H1 (cell line): ENCODE measurements around the gene RPS29. TPM values are rescaled to one million over a fixed set of nuclear protein-coding genes. Genes with fewer than 3 reads are reported as not detected.

Source experiments
- CTCF ChIA-PET: fragments of 300-600 bp; sonication (Branson Sonifier 250); formaldehyde crosslinking; loops from one replicate; lab custom pipeline; 2021; ENCODE audit not compliant: partially characterized antibody; lab: Charles Lee
- POLR2A ChIA-PET: fragments of 300-600 bp; sonication (Branson Sonifier 250); formaldehyde crosslinking; loops from one replicate; lab custom pipeline; 2021; ENCODE audit warnings: inconsistent platforms; ENCODE audit not compliant: partially characterized antibody; lab: Charles Lee
- DNase-seq, 2 experiments: peaks; one replicate each; pipeline versions ENCODE4 v3.0.0 to v3.0.0-alpha.2; 2010 to 2022; ENCODE audit warnings: low spot score in 2 of 2, low read depth in 1 of 2, mixed read lengths in 1 of 2
- FAIRE-seq: peaks from 2 replicates; lab custom pipeline; 2011; peaks lifted over from hg19 to GRCh38; lab: Jason Lieb, UNC
- H2AFZ ChIP-seq: 2 replicates; pipeline ENCODE4 v1.8.1; 2012; ENCODE audit warnings: low read length, inconsistent platforms
- H2AK5ac ChIP-seq: 2 replicates; pipeline ENCODE4 v1.6.1; 2013; ENCODE audit warnings: low read depth, low read length
- H2BK120ac ChIP-seq: replicated peaks from 2 replicates; pipeline ENCODE3; 2013; ENCODE audit warnings: low read depth, low read length, inconsistent platforms
- H2BK12ac ChIP-seq: 2 replicates; pipeline ENCODE4 v1.6.1; 2013; ENCODE audit warnings: low read depth, low read length
- H2BK15ac ChIP-seq: 2 replicates; pipeline ENCODE4 v1.6.1; 2013; ENCODE audit warnings: low read length
- H2BK20ac ChIP-seq: 2 replicates; pipeline ENCODE4 v1.6.1; 2013; ENCODE audit warnings: low read length
- H2BK5ac ChIP-seq: 2 replicates; pipeline ENCODE4 v1.6.1; 2013; ENCODE audit warnings: low read depth, low read length
- H3K14ac ChIP-seq: 2 replicates; pipeline ENCODE4 v1.6.1; 2013; ENCODE audit warnings: inconsistent platforms; ENCODE audit not compliant: insufficient read length
- H3K18ac ChIP-seq: 2 replicates; pipeline ENCODE4 v1.6.1; 2013; ENCODE audit warnings: low read length; ENCODE audit errors: extremely low read depth
- H3K23ac ChIP-seq: 2 replicates; pipeline ENCODE4 v1.6.1; 2013; ENCODE audit warnings: inconsistent platforms; ENCODE audit not compliant: insufficient read length
- H3K23me2 ChIP-seq: 2 replicates; pipeline ENCODE4 v1.6.1; 2013; ENCODE audit warnings: low read depth, low read length
- H3K27ac ChIP-seq: 2 replicates; pipeline ENCODE4 v1.6.1; 2011; ENCODE audit warnings: low read depth, low read length, inconsistent platforms
- H3K27me3 ChIP-seq, 4 experiments: replicated peaks in 1 of 4; 1 replicate in 1 of 4; 2 replicates in 3 of 4; pipeline versions ENCODE4 v1.6.1 to v1.8.1; 2011 to 2013; ENCODE audit warnings: low read length in 3 of 4, mild to moderate bottlenecking in 3 of 4, inconsistent platforms in 2 of 4, mixed read lengths in 2 of 4, moderate library complexity in 1 of 4; ENCODE audit not compliant: control insufficient read depth in 3 of 4, insufficient read depth in 3 of 4; ENCODE audit errors: extremely low read depth in 1 of 4
- H3K36me3 ChIP-seq, 4 experiments: 2 replicates each; pipeline versions ENCODE4 v1.6.1 to v1.8.1; 2011 to 2013; ENCODE audit warnings: mild to moderate bottlenecking in 4 of 4, low read length in 3 of 4, moderate library complexity in 2 of 4, control low read depth in 1 of 4, inconsistent platforms in 1 of 4; ENCODE audit not compliant: insufficient read depth in 4 of 4, control insufficient read depth in 2 of 4
- H3K4ac ChIP-seq: replicated peaks from 2 replicates; pipeline ENCODE3; 2013; ENCODE audit warnings: low read length, low read depth, mixed read lengths, inconsistent platforms; ENCODE audit not compliant: insufficient read length
- H3K4me1 ChIP-seq, 4 experiments: replicated peaks in 1 of 4; 1 replicate in 1 of 4; 2 replicates in 3 of 4; pipeline versions ENCODE4 v1.6.1 to v1.8.1; 2011 to 2013; ENCODE audit warnings: low read length in 3 of 4, inconsistent platforms in 2 of 4, mixed read lengths in 1 of 4; ENCODE audit not compliant: insufficient read depth in 4 of 4, control insufficient read depth in 3 of 4
- H3K4me2 ChIP-seq, 2 experiments: 2 replicates each; pipeline versions ENCODE4 v1.6.1 to v1.8.1; 2011 to 2013; ENCODE audit warnings: low read depth in 2 of 2, low read length in 2 of 2, control low read depth in 1 of 2, inconsistent platforms in 1 of 2, mild to moderate bottlenecking in 1 of 2; ENCODE audit not compliant: insufficient read depth in 1 of 2
- H3K4me3 ChIP-seq, 4 experiments: fragments of 200-600, 300-600 bp in 1 of 4; sonication (generic), shearing (Covaris generic), sonication (Bioruptor Twin) in 1 of 4; 2 replicates each; pipeline versions ENCODE4 v1.5.1 to v1.8.1; 2011 to 2016; ENCODE audit warnings: low read length in 4 of 4, low read depth in 3 of 4, control low read depth in 2 of 4, inconsistent platforms in 2 of 4, mild to moderate bottlenecking in 2 of 4, mixed read lengths in 1 of 4, moderate library complexity in 1 of 4; ENCODE audit not compliant: insufficient read depth in 2 of 4; ENCODE audit errors: extremely low read depth in 1 of 4
- H3K56ac ChIP-seq: replicated peaks from 2 replicates; pipeline ENCODE3; 2013; ENCODE audit warnings: low read depth, mild to moderate bottlenecking, mixed read lengths, low read length, inconsistent platforms; ENCODE audit not compliant: insufficient read length
- H3K79me1 ChIP-seq: 2 replicates; pipeline ENCODE4 v1.6.1; 2013; ENCODE audit warnings: low read depth, low read length, control low read depth
- H3K79me2 ChIP-seq, 2 experiments: 2 replicates each; pipeline versions ENCODE4 v1.6.1 to v1.8.1; 2012 to 2013; ENCODE audit warnings: low read length in 2 of 2, mild to moderate bottlenecking in 2 of 2, inconsistent platforms in 1 of 2; ENCODE audit not compliant: insufficient read depth in 2 of 2, control insufficient read depth in 1 of 2
- H3K9ac ChIP-seq, 4 experiments: replicated peaks in 1 of 4; 1 replicate in 1 of 4; 2 replicates in 3 of 4; pipeline versions ENCODE4 v1.6.1 to v1.8.1; 2011 to 2013; ENCODE audit warnings: low read depth in 3 of 4, low read length in 3 of 4, control low read depth in 2 of 4, mild to moderate bottlenecking in 2 of 4, moderate library complexity in 2 of 4, inconsistent platforms in 1 of 4; ENCODE audit errors: extremely low read depth in 1 of 4
- H3K9me3 ChIP-seq, 2 experiments: 2 replicates each; pipeline versions ENCODE4 v1.6.1 to v1.8.1; 2012 to 2013; ENCODE audit warnings: mild to moderate bottlenecking in 2 of 2, moderate library complexity in 2 of 2, control low read depth in 1 of 2, inconsistent platforms in 1 of 2, low read depth in 1 of 2, low read length in 1 of 2, mixed read lengths in 1 of 2; ENCODE audit not compliant: insufficient read depth in 2 of 2
- H4K20me1 ChIP-seq, 2 experiments: replicated peaks in 1 of 2; 2 replicates each; pipeline versions ENCODE3 to v1.8.1; 2011 to 2013; ENCODE audit warnings: inconsistent platforms in 2 of 2, low read length in 2 of 2, mild to moderate bottlenecking in 1 of 2; ENCODE audit not compliant: insufficient read depth in 2 of 2, control insufficient read depth in 1 of 2
- H4K5ac ChIP-seq: 2 replicates; pipeline ENCODE4 v1.6.1; 2013; ENCODE audit warnings: low read length, low read depth, mixed read lengths, inconsistent platforms; ENCODE audit not compliant: insufficient read length
- H4K8ac ChIP-seq: 2 replicates; pipeline ENCODE4 v1.8.0; 2013; ENCODE audit warnings: mild to moderate bottlenecking, moderate library complexity, low read length, inconsistent platforms; ENCODE audit not compliant: insufficient read depth; ENCODE audit errors: extremely low read depth
- H4K91ac ChIP-seq: replicated peaks from 2 replicates; pipeline ENCODE3; 2013; ENCODE audit warnings: low read length, mixed read lengths, inconsistent platforms; ENCODE audit not compliant: insufficient read length
- BCL11A ChIP-seq, 2 experiments: IDR thresholded peaks; one replicate each; pipeline ENCODE4 v1.6.1; 2011; ENCODE audit warnings: low read depth in 2 of 2, low read length in 2 of 2, mild to moderate bottlenecking in 2 of 2
- CEBPB ChIP-seq: IDR thresholded peaks from 2 replicates; pipeline ENCODE4 v1.6.1; 2012; ENCODE audit warnings: low read depth, low read length
- EGR1 ChIP-seq: IDR thresholded peaks from 2 replicates; pipeline ENCODE4 v1.6.1; 2011; ENCODE audit warnings: low read depth, low read length, borderline replicate concordance
- PHF8 ChIP-seq: fragments of 200-600 bp; sonication (generic); conservative IDR thresholded peaks from 2 replicates; pipeline ENCODE4 v1.7.1; 2012; ENCODE audit warnings: low read depth, mild to moderate bottlenecking, inconsistent platforms, low read length, moderate library complexity
- SAP30 ChIP-seq: fragments of 300-600 bp; sonication (generic); IDR thresholded peaks from 2 replicates; pipeline ENCODE4 v1.7.1; 2012; ENCODE audit warnings: low read length, moderate library complexity, mild to moderate bottlenecking, inconsistent platforms; ENCODE audit not compliant: insufficient read depth, insufficient replicate concordance
- SP1 ChIP-seq: IDR thresholded peaks from 2 replicates; pipeline ENCODE4 v1.6.1; 2011; ENCODE audit warnings: low read depth, low read length
- SP2 ChIP-seq: IDR thresholded peaks from 2 replicates; pipeline ENCODE4 v1.6.1; 2012; ENCODE audit warnings: mild to moderate bottlenecking, low read length, inconsistent platforms
- TBP ChIP-seq: IDR thresholded peaks from 2 replicates; pipeline ENCODE4 v1.6.1; 2011; ENCODE audit warnings: low read depth, low read length, improper control_type of control experiment
- whole genome bisulfite sequencing, 2 experiments: shearing (Covaris generic) in 1 of 2; methylation state at CpG; one replicate each; pipeline versions ENCODE4 v1.1.6 to v1.1.7; 2013 to 2015; ENCODE audit warnings: low lambda C conversion rate in 2 of 2, mixed read lengths in 2 of 2, inconsistent platforms in 1 of 2, low coverage in 1 of 2, missing lambda C conversion rate in 1 of 2; ENCODE audit not compliant: insufficient replicate concordance in 2 of 2, insufficient coverage in 1 of 2, insufficient read length in 1 of 2; ENCODE audit errors: extremely low coverage in 1 of 2, missing lambda C conversion rate in 1 of 2; 5-methylcytosine and 5-hydroxymethylcytosine counted together
- polyA plus RNA-seq, 7 experiments: library from polyadenylated mRNA; depleted of rRNA in 3 of 7; stranded (reverse) in 5 of 7; unstranded in 2 of 7; fragments of >200 nt in 5 of 7; fragments of 200-250 nt in 2 of 7; gene quantifications; 1 replicate in 5 of 7; 2 replicates in 1 of 7; 4 replicates in 1 of 7; pipeline versions ENCODE4 v1.2.1 to v1.2.3, GENCODE V29; 2011 to 2013; ENCODE audit warnings: missing spikeins in 2 of 7, mixed read lengths in 2 of 7
- total RNA-seq: library from RNA; stranded (reverse); fragmentation: NEBNext Ultra II Directional; extraction: Animal tissue kit (Norgen Biotek cat#: 25700); gene quantifications from 2 replicates; pipeline ENCODE4 v1.2.1, GENCODE V29; 2021

The RPS29 gene
- total and polyA plus RNA-seq, 2 of the 8 experiments (the other 6 are each of a cell fraction or from before 2014, with no cell fraction given), result 2,193 to 23,165 TPM

DNA sequence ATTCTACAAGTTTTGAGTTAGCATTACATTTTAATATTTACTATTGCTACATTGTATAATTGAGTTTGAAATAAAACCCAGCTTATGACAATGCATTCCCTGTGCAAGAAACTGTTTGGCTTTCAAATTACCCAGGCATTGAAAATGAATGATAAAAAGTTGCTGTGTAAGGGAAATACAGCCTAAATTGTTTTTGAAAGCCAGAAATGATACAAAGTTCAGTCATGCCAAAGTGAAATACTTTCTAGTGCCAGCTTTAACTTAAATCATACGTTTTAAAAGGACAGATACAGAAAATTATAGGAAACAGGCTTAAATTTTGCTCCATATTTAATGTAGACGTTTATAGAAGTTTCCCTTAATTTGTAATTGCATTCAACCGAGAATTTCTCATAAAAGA, 37.2 kb upstream of the RPS29 start:
- Histone ChIP-seq H3K36me3 (peaks cover under 1 to 46% (median 10%) of the 10 kb centered on the region in 4 experiments; a peak in 5 of 8 replicates), H3K4me2 (no peak overlapping the region), H4K5ac (no peak overlapping the region), H4K91ac (no peak overlapping the region), H3K4me3 (no peak overlapping the region), H3K14ac (no peak overlapping the region), H3K4ac (no peak overlapping the region), H3K56ac (no peak overlapping the region), H3K79me2 (peaks cover 5 to 53% of the 10 kb centered on the region in 2 experiments; a peak in 3 of 4 replicates), H3K18ac (no peak overlapping the region), H3K23ac (no peak overlapping the region), H2BK12ac (no peak overlapping the region), H2AK5ac (no peak overlapping the region), H2AFZ (no peak overlapping the region), H4K20me1 (peaks cover 1 to 3% of the 10 kb centered on the region in 2 experiments), H3K79me1 (no peaks in the 10 kb centered on the region), H3K9ac (no peak overlapping the region), H2BK20ac (no peak overlapping the region), H4K8ac (no peak overlapping the region), H3K27me3 (no peaks in the 10 kb centered on the region), H3K9me3 (no peaks in the 10 kb centered on the region), H2BK15ac (no peak overlapping the region), H2BK120ac (no peak overlapping the region), H2BK5ac (no peak overlapping the region), H3K4me1 (peaks cover 1 to 9% (median 3%) of the 10 kb centered on the region in 4 experiments; a peak in 3 of 7 replicates), H3K23me2 (peaks cover 10% of the 10 kb centered on the region), H3K27ac (no peak overlapping the region)
- ChIA-PET CTCF (interaction anchor here (2.0 kb wide), 1 partner anchor 11 kb away, joined by 6 read pairs; no protein-coding TSS in a partner anchor), POLR2A (interaction anchor here (0.6 to 2.5 kb wide), 9 partner anchors 9 to 42 kb away, joined by 3 to 12 read pairs (median 5); partner anchors contain the start of genes DNAAF2 and LRR1)
- FAIRE-seq (no peak), DNase-seq (no peak)
- 88% methylated on average over 3 of the region's 3 CpGs; no CpG with 5 or more reads in 1 of the 2 experiments for WGBS, 2 experiments
- TF ChIP-seq SAP30 (no peak), PHF8 (no peak), CEBPB (no peak), SP1 (no peak), TBP (no peak), EGR1 (no peak), SP2 (no peak), BCL11A (IDR thresholded peaks at IDR 0.05; ENCODE audit: low read depth in 2 of 2, low read length in 2 of 2) (no peak)
